ENCODE measurements around the gene SHLD2. TPM values are rescaled to one million over a fixed set of nuclear protein-coding genes. Genes with fewer than 3 reads are reported as not detected.
"Not testable (repeated sequence)": the region's sequence is repeated elsewhere in the genome, so short reads cannot be mapped to it uniquely, and the experiment has no call there.

The SHLD2 gene
- total and polyA plus RNA-seq, 2 of the 4 experiments (the other 2 are of a cell fraction): 10.6 to 19.9 TPM

DNA sequence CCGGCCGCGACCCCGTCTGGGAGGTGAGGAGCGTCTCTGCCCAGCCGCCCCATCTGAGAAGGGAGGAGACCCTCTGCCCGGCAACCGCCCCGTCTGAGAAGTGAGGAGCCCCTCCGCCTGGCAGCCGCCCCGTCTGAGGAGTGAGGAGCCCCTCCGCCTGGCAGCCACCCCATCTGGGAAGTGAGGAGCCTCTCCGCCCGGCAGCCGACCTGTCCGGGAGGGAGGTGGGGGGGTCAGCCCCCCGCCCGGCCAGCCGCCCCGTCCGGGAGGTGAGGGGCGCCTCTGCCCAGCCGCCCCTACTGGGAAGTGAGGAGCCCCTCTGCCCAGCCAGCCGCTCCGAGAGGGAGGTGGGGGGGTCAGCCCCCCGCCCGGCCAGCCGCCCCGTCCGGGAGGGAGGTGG is 14.4 kb upstream of the SHLD2 start:
- H3K27me3 ChIP-seq (ENCODE audit: control insufficient read depth, insufficient read depth, low read length); H3K9ac ChIP-seq (ENCODE audit: low read depth, low read length); H3K56ac ChIP-seq (ENCODE audit: extremely low read depth, insufficient read depth, low read length); H3K4me1 ChIP-seq (ENCODE audit: control insufficient read depth, insufficient read depth, low read length); ATAC-seq (ENCODE audit: low read depth); CTCF ChIA-PET; BruUV-seq (replicated peaks); dilution Hi-C loops (cut with HindIII; ENCODE audit: low sequenced_read_pairs, unreplicated experiment); H4K8ac ChIP-seq (ENCODE audit: low read depth in 2 of 2, low read length in 2 of 2); H2AK9ac ChIP-seq (replicated peaks; ENCODE audit: low read depth, low read length, poor library complexity); H3K9me3 ChIP-seq (ENCODE audit: control insufficient read depth, insufficient read depth, low read length); H2AK5ac ChIP-seq (ENCODE audit: low read depth, low read length); H2BK120ac ChIP-seq (ENCODE audit: low read depth, low read length); H2BK20ac ChIP-seq (ENCODE audit: low read depth, low read length); POLR2A ChIA-PET (ENCODE audit: unreplicated experiment); intact Hi-C loops (cut with micrococcal nuclease); H3K36me3 ChIP-seq (ENCODE audit: control insufficient read depth, insufficient read depth, low read length); H3K14ac ChIP-seq (replicated peaks; ENCODE audit: low read depth, low read length); in situ Hi-C loops (cut with MboI; ENCODE audit: low sequenced_read_pairs); H2BK15ac ChIP-seq (ENCODE audit: low read depth, low read length); DNase-seq; H3K4me3 ChIP-seq (ENCODE audit: insufficient read depth, low read depth, low read length); H4K91ac ChIP-seq (ENCODE audit: insufficient read depth, low read depth, low read length); H3K27ac ChIP-seq (ENCODE audit: insufficient read depth, low read length); H2BK5ac ChIP-seq (ENCODE audit: low read depth, low read length, poor library complexity, severe bottlenecking); H2AFZ ChIP-seq (replicated peaks; ENCODE audit: low read length, poor library complexity); H3K4ac ChIP-seq (ENCODE audit: low read depth, low read length); H3K23ac ChIP-seq (ENCODE audit: low read depth, low read length); H3K4me2 ChIP-seq (ENCODE audit: low read depth, low read length); H4K5ac ChIP-seq (ENCODE audit: low read depth, low read length); H3K18ac ChIP-seq (ENCODE audit: low read depth, low read length): not testable (repeated sequence)
- peaks cover 22 to 48% of the 10 kb centered on the region in 2 experiments for H3K79me1 ChIP-seq (ENCODE audit: low read depth in 1 of 2, low read length in 2 of 2)
- peaks cover 11% of the 10 kb centered on the region for H3K9me1 ChIP-seq (ENCODE audit: insufficient read depth, low read length)
- peaks cover 15% of the 10 kb centered on the region for H4K20me1 ChIP-seq (ENCODE audit: insufficient read depth, low read length)
- WGBS, 2 experiments (ENCODE audit: extremely low coverage in 2 of 2, insufficient read length in 1 of 2): no CpG with 5 or more reads among the region's 31 CpGs

DNA sequence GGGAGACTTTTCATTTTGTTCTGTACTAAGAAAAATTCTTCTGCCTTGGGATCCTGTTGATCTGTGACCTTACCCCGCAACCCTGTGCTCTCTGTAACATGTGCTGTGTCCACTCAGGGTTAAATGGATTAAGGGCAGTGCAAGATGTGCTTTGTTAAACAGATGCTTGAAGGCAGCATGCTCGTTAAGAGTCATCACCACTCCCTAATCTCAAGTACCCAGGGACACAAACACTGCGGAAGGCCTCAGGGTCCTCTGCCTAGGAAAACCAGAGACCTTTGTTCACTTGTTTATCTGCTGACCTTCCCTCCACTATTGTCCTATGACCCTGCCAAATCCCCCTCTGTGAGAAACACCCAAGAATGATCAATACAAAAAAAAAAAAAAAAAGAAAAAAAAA is 13.4 kb upstream of the SHLD2 start:
- H3K4me2 ChIP-seq (ENCODE audit: low read depth, low read length); H3K36me3 ChIP-seq (ENCODE audit: control insufficient read depth, insufficient read depth, low read length); H4K8ac ChIP-seq (ENCODE audit: low read depth in 2 of 2, low read length in 2 of 2); H2AK5ac ChIP-seq (ENCODE audit: low read depth, low read length); POLR2A ChIA-PET (ENCODE audit: unreplicated experiment); H4K5ac ChIP-seq (ENCODE audit: low read depth, low read length); H3K27ac ChIP-seq (ENCODE audit: insufficient read depth, low read length); H3K23ac ChIP-seq (ENCODE audit: low read depth, low read length); H3K4me1 ChIP-seq (ENCODE audit: control insufficient read depth, insufficient read depth, low read length); H3K56ac ChIP-seq (ENCODE audit: extremely low read depth, insufficient read depth, low read length); dilution Hi-C loops (cut with HindIII; ENCODE audit: low sequenced_read_pairs, unreplicated experiment); H3K9me3 ChIP-seq (ENCODE audit: control insufficient read depth, insufficient read depth, low read length); H3K27me3 ChIP-seq (ENCODE audit: control insufficient read depth, insufficient read depth, low read length); H2BK20ac ChIP-seq (ENCODE audit: low read depth, low read length); in situ Hi-C loops (cut with MboI; ENCODE audit: low sequenced_read_pairs); H2BK120ac ChIP-seq (ENCODE audit: low read depth, low read length); H3K14ac ChIP-seq (replicated peaks; ENCODE audit: low read depth, low read length); H2AK9ac ChIP-seq (replicated peaks; ENCODE audit: low read depth, low read length, poor library complexity); H4K91ac ChIP-seq (ENCODE audit: insufficient read depth, low read depth, low read length); ATAC-seq (ENCODE audit: low read depth); H2AFZ ChIP-seq (replicated peaks; ENCODE audit: low read length, poor library complexity); H3K4me3 ChIP-seq (ENCODE audit: insufficient read depth, low read depth, low read length); intact Hi-C loops (cut with micrococcal nuclease); DNase-seq; H3K18ac ChIP-seq (ENCODE audit: low read depth, low read length); BruUV-seq (replicated peaks); H2BK15ac ChIP-seq (ENCODE audit: low read depth, low read length); H3K4ac ChIP-seq (ENCODE audit: low read depth, low read length); H3K9ac ChIP-seq (ENCODE audit: low read depth, low read length); H2BK5ac ChIP-seq (ENCODE audit: low read depth, low read length, poor library complexity, severe bottlenecking): not testable (repeated sequence)
- peaks cover 11% of the 10 kb centered on the region for H3K9me1 ChIP-seq (ENCODE audit: insufficient read depth, low read length)
- WGBS, 2 experiments (ENCODE audit: extremely low coverage in 2 of 2, insufficient read length in 1 of 2): no CpG with 5 or more reads among the region's 3 CpGs
- CTCF ChIA-PET: interaction anchor here (1.1 kb wide), 1 partner anchor 29 kb away, joined by 3 read pairs; no protein-coding TSS in a partner anchor
- peaks cover 15% of the 10 kb centered on the region for H4K20me1 ChIP-seq (ENCODE audit: insufficient read depth, low read length)
- H3K79me1 ChIP-seq (ENCODE audit: low read depth in 1 of 2, low read length in 2 of 2): peaks cover 22 to 47% of the 10 kb centered on the region in 2 experiments
